Measurements from ENCODE around the gene ABL1.

Gene ABL1

GRCh38 chr9:130890870-130891687 lies 56.0 kb downstream of the ABL1 start:
- no peak for DNase-seq (ENCODE audit: low read depth in 2 of 2)

DNA sequence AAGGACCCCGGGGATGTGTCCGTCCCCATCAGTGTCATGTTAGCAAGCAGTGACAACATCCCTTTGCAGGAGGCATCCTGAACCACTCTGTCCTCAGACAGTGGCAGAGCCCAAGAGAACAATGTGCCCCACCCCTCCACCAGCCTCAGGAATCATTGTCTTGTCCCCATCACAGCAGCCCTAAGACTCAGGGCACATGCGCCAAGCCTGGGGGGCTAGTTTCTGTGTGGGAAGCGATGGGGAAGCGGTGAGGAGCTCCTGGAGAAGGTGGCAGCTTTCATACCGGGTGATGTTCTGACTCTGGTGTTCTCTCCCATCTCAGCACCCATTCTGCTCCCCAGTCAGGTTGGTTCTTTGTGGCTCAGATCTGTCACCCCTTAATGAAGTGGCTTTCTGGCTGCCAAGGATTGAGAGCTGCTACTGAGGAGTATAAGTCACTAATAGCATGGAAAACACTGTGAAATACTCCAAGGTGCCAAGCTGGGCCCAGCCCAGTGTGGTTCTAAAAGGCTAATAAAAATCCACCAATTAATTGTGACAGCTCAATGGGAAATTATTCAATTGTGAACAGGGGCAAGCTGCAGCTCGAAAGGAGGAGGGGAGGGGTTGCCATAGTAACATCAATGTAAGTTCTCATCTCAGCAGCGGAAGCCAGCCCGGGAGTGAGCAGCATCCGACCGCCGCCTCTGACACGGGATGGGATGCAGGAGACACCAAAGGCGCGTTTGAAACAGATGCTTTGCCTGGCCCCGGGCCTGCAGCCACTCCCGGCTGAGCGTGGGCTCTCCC lies 56.8 kb downstream of the ABL1 start:
- DNase-seq (ENCODE audit: low read depth in 2 of 2): no peak

DNA sequence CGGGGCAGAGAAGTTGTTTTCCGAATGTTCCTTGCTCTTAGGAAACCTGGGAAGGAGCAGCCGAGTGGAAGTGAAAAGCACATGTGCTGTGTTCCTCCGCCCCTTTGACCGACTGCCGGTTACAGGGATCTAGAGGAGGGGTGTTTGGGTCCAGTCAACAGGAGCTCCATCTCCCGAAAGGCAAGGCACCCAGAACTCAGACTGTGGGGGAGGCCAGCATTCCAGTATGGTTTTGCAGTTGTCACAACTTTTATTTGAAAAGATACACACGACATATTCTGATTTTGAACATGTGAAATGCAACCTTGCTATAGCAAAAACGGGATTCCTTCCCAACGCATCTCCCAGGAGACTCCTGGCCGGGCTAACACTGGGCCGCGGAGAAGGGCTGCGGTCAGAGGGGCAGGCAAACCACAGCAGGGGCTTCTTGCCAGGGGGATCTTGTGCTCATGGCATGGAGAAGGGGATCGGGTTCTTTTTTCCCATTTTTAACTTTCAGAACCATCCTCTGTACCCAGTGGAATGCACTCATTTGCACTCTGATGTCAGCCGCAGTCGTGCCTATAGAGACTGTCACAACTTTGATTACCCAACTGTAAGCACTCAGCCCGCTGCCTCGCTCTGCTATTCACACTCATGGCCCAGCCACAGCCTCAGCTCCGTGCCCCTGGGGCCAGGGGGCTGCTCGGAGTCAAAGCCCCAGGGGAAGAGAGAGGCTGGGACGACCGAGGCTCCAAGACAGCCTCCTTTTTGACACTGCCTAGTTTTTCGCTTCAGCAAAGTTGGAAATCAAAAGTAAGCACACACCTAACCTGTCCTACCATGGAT lies 57.6 kb downstream of the ABL1 start:
- DNase-seq (ENCODE audit: low read depth in 2 of 2): no peak

GRCh38 chr9:130893341-130894101 lies 58.5 kb downstream of the ABL1 start:
- no peak for DNase-seq (ENCODE audit: low read depth in 2 of 2)

- DNase-seq (ENCODE audit: low read depth in 2 of 2): no peak
Observed at GRCh38 chr9:130894546-130894945, 59.5 kb downstream of the ABL1 start.

- DNase-seq (ENCODE audit: low read depth in 2 of 2): no peak
Observed at GRCh38 chr9:130895038-130895437, 60.0 kb downstream of the ABL1 start.

DNA sequence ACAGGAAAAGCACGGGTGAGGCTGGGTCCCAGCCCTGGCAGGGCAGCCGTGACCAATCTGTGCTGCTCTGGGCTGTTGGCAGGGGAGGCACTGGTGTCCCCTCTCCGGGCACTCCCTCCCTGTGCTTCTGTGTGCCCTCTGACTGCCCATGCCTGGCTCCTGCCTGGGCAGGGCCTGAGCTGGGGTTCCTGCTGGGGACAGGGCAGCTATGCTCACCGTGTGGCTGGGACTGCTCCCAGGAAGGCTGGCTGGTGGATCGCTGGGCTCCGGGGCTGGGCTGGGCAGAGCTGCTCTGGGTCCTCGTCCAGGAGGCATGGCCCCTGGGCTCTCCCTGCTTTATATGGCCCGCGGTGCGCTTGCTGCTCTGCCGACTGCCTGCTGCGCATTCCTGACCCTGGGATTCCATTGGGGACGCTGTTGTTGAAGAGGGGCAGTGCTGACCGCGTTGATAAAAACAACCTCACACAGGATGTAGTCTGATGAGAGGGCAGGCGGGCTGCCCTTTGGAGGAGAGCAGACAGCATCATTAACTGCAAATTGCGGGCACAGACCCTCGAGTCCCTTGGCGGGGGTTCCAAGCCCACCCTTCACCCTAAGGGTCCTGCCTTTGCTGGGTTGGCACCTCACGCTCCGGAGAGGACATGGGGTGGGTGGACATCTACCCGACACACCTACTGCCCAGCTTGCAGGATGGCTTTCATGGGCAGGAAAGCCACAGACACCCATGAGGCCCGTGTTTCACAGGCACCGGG lies 60.6 kb downstream of the ABL1 start:
- no peak for DNase-seq (ENCODE audit: low read depth in 2 of 2)

GRCh38 chr9:130896233-130897014 lies 61.4 kb downstream of the ABL1 start, which contains the start of gene QRFP:
TSS of gene QRFP (minus strand) at chr9:130896812. CDS start at chr9:130893838, 2,974 bp downstream.
- DNase-seq (ENCODE audit: low read depth in 2 of 2): no peak

DNA sequence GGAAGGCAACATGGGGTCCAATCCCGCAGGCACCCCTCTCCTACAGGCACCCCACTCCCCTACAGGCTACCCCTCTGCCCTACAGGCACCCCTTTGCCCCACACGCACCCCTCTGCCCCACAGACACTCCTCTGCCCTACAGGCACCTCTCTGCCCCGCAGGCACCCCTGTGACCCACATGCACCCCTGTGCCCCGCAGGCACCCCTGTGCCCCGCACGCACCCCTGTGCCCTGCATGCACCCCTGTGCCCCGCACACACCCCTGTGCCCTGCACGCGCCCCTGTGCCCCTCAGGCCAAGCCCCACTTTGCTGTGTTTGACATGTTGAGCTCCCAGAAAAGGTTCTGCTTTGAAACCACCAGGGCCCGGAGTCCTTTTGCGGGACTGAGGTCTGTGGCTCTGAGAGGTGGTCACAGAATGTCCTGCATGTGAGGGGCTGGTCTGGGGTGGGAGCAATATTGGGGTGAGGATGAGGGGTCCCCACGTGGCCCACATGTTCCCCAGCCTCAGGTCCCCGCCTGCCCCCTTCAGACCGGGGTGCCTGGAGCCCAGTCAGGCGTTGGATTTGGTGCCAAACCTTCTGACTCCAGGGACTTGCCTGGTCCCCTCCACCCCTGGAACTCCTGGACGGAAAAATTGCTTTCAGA lies 62.2 kb downstream of the ABL1 start:
- no peak for DNase-seq (ENCODE audit: low read depth in 2 of 2)

DNA sequence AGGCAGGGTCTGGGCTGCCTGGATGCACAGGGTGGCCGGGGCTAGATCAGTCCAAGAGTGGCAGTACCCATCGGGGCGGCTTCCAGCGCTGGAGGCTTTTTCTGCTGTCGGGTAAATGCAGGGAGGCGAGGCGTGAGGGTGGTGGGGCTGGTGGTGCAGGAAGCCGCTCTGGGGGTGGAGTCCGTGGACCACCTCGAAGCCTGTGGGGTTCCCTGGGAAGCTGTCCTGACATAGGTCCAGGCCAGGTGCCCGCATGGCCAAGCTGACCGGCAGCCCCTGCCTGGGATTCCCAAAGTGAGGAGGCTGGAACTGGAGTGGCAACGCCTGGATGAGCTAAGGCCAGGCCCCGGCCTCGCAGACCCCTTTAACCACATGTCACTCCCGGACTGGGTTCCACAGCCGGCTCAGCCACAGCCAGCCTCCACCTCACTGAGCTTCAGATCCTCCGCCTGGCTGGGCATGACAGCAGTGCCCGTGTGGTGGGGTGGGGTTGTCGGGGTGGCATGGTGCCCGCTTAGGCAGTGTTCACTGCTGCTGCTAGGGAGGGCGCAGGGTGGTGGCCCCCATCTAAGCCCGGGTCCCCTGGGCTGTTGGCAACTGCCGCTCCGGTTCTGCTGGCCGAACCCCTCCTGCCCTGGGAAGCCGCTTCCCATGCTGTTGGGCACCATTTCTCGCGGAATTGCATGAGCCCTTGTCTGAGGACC lies 62.9 kb downstream of the ABL1 start:
- no peak for DNase-seq (ENCODE audit: low read depth in 2 of 2)

GRCh38 chr9:130898552-130898852 lies 63.4 kb downstream of the ABL1 start:
- DNase-seq (ENCODE audit: low read depth in 2 of 2): no peak

DNA sequence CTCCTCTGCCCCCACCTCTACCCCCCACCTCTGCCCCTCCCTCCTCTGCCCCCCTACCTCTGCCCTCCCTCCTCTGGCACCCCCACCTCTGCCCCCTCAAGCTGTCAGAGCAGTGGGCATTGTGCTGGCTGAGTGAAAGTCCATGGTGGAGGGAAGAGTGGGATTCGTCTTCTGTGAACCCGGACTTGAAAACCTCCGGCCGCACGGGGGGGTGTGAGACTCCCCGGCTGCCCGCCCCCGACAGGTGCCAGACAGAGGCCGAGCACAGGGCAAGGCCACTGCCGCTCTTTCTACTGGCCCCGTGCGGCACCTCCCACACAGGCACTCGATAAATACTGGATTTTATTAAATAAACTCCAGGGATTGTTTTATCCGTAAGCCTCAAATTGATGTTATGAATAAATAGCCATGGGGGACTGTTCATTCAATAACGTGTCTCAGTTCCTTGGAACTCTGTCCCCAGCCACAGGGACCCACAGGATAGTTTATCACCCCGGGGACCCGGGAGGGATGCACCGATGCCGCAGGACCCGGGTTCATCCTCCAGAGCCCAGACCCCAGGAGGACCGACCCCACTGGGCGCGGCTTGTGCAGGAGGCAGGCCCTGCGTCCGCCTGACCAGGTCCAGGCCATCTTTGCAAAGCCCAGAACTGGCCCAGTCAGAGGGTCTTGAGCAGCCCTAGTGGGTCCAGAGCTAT lies 64.1 kb downstream of the ABL1 start:
- no peak for DNase-seq (ENCODE audit: low read depth in 2 of 2)

GRCh38 chr9:130900701-130901497 lies 65.8 kb downstream of the ABL1 start:
- DNase-seq (ENCODE audit: low read depth in 2 of 2): no peak

- DNase-seq (ENCODE audit: low read depth in 2 of 2): no peak
Observed at GRCh38 chr9:130901498-130902203, 66.6 kb downstream of the ABL1 start.

DNA sequence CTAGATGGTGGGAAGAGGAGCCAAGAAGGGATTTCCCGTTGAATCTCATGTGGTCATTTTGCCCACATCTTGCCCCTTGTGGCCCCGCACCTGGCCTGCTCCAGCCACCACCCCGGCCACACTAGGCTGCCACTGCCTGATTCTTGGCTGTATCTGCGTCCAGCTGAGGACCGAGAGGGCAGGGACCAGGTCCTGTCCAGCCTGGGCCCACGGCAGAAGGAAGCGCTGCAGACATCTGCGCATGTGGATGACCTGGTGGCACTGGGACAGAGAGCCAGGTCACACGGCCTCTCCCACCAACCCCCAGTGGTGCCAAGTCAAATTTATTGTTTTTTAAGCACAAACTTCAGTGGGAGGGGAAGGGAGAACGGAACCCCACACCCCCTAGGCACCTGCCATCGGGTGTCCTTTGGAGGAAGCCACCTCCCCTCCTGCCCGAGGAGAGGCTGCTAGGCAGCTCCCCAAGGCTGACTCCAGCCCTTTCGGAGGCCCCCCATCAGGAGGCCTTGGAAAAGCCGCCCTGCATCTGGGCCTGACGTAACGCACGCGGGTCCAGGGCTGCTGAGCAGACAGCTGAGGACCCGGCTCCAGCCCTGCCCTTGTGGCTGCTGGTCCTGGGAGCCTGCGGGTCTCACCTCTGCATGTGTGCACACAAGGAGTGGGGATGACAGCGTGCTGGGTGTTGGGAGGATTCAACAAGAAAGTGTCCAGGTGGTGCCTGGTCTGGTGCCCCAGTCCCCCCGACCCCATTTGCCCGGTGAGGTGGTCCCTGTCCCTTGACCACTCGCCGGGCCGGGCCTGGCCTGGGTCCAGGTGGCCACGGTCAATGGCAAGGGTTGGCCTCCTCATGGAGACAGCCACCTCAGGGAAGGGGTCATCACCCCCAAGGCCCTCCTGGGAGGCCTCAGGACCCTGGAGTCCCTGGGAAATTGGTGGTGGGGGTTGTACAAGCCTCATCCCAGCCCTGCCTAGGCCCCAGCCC lies 67.4 kb downstream of the ABL1 start:
- no peak for DNase-seq (ENCODE audit: low read depth in 2 of 2)
